SK-N-SH (cell line): ENCODE data around the gene ABHD17B.

Experiments
- CTCF ChIP-seq: fragments of 200-600 bp; sonication (generic); IDR thresholded peaks from 2 replicates; pipeline ENCODE4 v1.6.1; 2017; ENCODE audit warnings: antibody characterized with exemption, mild to moderate bottlenecking, moderate library complexity
- EP300 ChIP-seq, 2 experiments: IDR thresholded peaks; 2 replicates each; pipeline versions ENCODE4 v1.4.0 to v1.6.1; 2012; ENCODE audit warnings: borderline replicate concordance in 1 of 2, low read depth in 1 of 2, low read length in 1 of 2
- EZH2phosphoT487 ChIP-seq: fragments of 200-600 bp; sonication (generic); IDR thresholded peaks from 2 replicates; pipeline ENCODE4 v1.6.1; 2017; ENCODE audit warnings: low read depth, mixed run types, mild to moderate bottlenecking, antibody characterized with exemption, moderate library complexity, borderline replicate concordance
- FOXM1 ChIP-seq: IDR thresholded peaks from 2 replicates; pipeline ENCODE4 v1.4.0; 2012; ENCODE audit warnings: low read depth, mild to moderate bottlenecking
- MEF2A ChIP-seq: IDR thresholded peaks from 2 replicates; pipeline ENCODE4 v1.4.0; 2012; ENCODE audit warnings: low read depth, borderline replicate concordance
- NFIC ChIP-seq: IDR thresholded peaks from 2 replicates; pipeline ENCODE4 v1.4.0; 2012; ENCODE audit warnings: borderline replicate concordance
- POLR2AphosphoS5 ChIP-seq: IDR thresholded peaks from 2 replicates; pipeline ENCODE4 v1.6.1; 2012; ENCODE audit warnings: low read depth, low read length
- RFX5 ChIP-seq: IDR thresholded peaks from 2 replicates; pipeline ENCODE4 v1.6.1; 2012; ENCODE audit warnings: mild to moderate bottlenecking, improper control_type of control experiment, low read length
- RXRA ChIP-seq: IDR thresholded peaks from 2 replicates; pipeline ENCODE4 v1.4.0; 2012; ENCODE audit warnings: low read depth, mild to moderate bottlenecking, borderline replicate concordance
- TAF1 ChIP-seq: IDR thresholded peaks from 2 replicates; pipeline ENCODE4 v1.6.1; 2012; ENCODE audit warnings: low read depth, mild to moderate bottlenecking, low read length, moderate library complexity, borderline replicate concordance
- USF1 ChIP-seq: IDR thresholded peaks from 2 replicates; pipeline ENCODE4 v1.4.0; 2012; ENCODE audit warnings: low read depth, borderline replicate concordance
- YY1 ChIP-seq: IDR thresholded peaks from 2 replicates; pipeline ENCODE4 v1.4.0; 2012; ENCODE audit warnings: low read depth, mild to moderate bottlenecking
- ZBTB33 ChIP-seq: IDR thresholded peaks from 2 replicates; pipeline ENCODE4 v1.4.0; 2012; ENCODE audit warnings: low read depth, borderline replicate concordance

- TF ChIP-seq EP300 (IDR thresholded peaks at IDR 0.05; ENCODE audit: borderline replicate concordance in 1 of 2, low read depth in 1 of 2, low read length in 1 of 2): no peak
- TF ChIP-seq TAF1: no peak
- no peak for TF ChIP-seq RXRA
- no peak for TF ChIP-seq MEF2A
- TF ChIP-seq CTCF: no peak
- TF ChIP-seq POLR2AphosphoS5: no peak
- no peak for TF ChIP-seq RFX5
- no peak for TF ChIP-seq ZBTB33
- no peak for TF ChIP-seq EZH2phosphoT487
- TF ChIP-seq YY1: no peak
- no peak for TF ChIP-seq USF1
- no peak for TF ChIP-seq FOXM1
- no peak for TF ChIP-seq NFIC
Measured at GRCh38 chr9:71857159-71857558, 53.8 kb downstream of the ABHD17B start.
